Measurements from ENCODE around the gene RBFOX1. TPM values are rescaled to one million over a fixed set of nuclear protein-coding genes. Genes with fewer than 3 reads are reported as not detected.

RBFOX1 gene
- total and polyA plus RNA-seq, 2 donors (not counting 1 experiment from before 2014, with no cell fraction given): not detected

GRCh38 chr16:7373776-7374175, 41.1 kb downstream of the RBFOX1 start:
- Mint-ChIP-seq H3K27ac (no peak overlapping the region), H3K9me3 (ENCODE audit: insufficient read depth) (peaks cover 4% of the 10 kb centered on the region), H3K27me3 (no peaks in the 10 kb centered on the region), H3K4me3 (no peak overlapping the region), H3K4me1 (no peaks in the 10 kb centered on the region)
- no peaks in the 10 kb centered on the region for H3K9me3 ChIP-seq (ENCODE audit: control extremely low read depth in 1 of 3, control insufficient read depth in 2 of 3, insufficient read depth in 1 of 3, low read length in 2 of 3)
- no peak overlapping the region for H3K4me3 ChIP-seq (ENCODE audit: control extremely low read depth in 1 of 5, extremely low read depth in 1 of 5, insufficient read depth in 1 of 5, low read depth in 2 of 5, low read length in 4 of 5)
- intact Hi-C loops (cut with micrococcal nuclease): no loop called here
- no peak overlapping the region for H2AFZ ChIP-seq (ENCODE audit: insufficient read depth, low read depth, low read length, poor library complexity, severe bottlenecking)
- POLR2A ChIA-PET: no interaction called here
- TF ChIP-seq CTCF (IDR thresholded peaks at IDR 0.05) (no peak), EZH2 (IDR thresholded peaks at IDR 0.05; ENCODE audit: borderline replicate concordance, insufficient read depth, low read depth, low read length, poor library complexity, severe bottlenecking) (no peak)
- no peaks in the 10 kb centered on the region for H3K36me3 ChIP-seq (replicated peaks in 1 of 2; ENCODE audit: control extremely low read depth in 1 of 2, control insufficient read depth in 1 of 2, extremely low read depth in 1 of 2, insufficient read depth in 2 of 2, low read length in 1 of 2)
- DNase-seq (no peak), ATAC-seq (ENCODE audit: low read depth) (no peak)
- H4K20me1 ChIP-seq (ENCODE audit: control insufficient read depth, insufficient read depth, low read length, poor library complexity, severe bottlenecking): no peaks in the 10 kb centered on the region
- 73% methylated on average over 3 of the region's 5 CpGs for WGBS (ENCODE audit: insufficient coverage)
- no peaks in the 10 kb centered on the region for H3K4me1 ChIP-seq (ENCODE audit: control insufficient read depth in 2 of 2, insufficient read depth in 2 of 2, low read length in 2 of 2)
- no peak overlapping the region for H3K9ac ChIP-seq (ENCODE audit: low read length)
- H3K27ac ChIP-seq (ENCODE audit: low read length in 2 of 2): no peak overlapping the region
- CTCF ChIA-PET: no interaction called here
- H3K4me2 ChIP-seq (replicated peaks; ENCODE audit: low read depth, low read length, poor library complexity, severe bottlenecking): no peak overlapping the region
- H3K27me3 ChIP-seq (replicated peaks in 1 of 4; ENCODE audit: control extremely low read depth in 1 of 4, control insufficient read depth in 3 of 4, insufficient read depth in 4 of 4, low read length in 3 of 4): no peaks in the 10 kb centered on the region
- H3K79me2 ChIP-seq (ENCODE audit: control insufficient read depth, insufficient read depth, low read length): no peaks in the 10 kb centered on the region

- intact Hi-C loops (cut with micrococcal nuclease): no loop called here
- no peak overlapping the region for H3K4me3 Mint-ChIP-seq
- no peak for DNase-seq
- no peak overlapping the region for H3K9ac ChIP-seq (ENCODE audit: low read length)
- H3K36me3 ChIP-seq (replicated peaks in 1 of 2; ENCODE audit: control extremely low read depth in 1 of 2, control insufficient read depth in 1 of 2, extremely low read depth in 1 of 2, insufficient read depth in 2 of 2, low read length in 1 of 2): no peaks in the 10 kb centered on the region
- no peaks in the 10 kb centered on the region for H4K20me1 ChIP-seq (ENCODE audit: control insufficient read depth, insufficient read depth, low read length, poor library complexity, severe bottlenecking)
- H2AFZ ChIP-seq (ENCODE audit: insufficient read depth, low read depth, low read length, poor library complexity, severe bottlenecking): no peak overlapping the region
- ChIA-PET CTCF (no interaction called here), POLR2A (no interaction called here)
- H3K79me2 ChIP-seq (ENCODE audit: control insufficient read depth, insufficient read depth, low read length): no peaks in the 10 kb centered on the region
- no peak overlapping the region for H3K4me2 ChIP-seq (replicated peaks; ENCODE audit: low read depth, low read length, poor library complexity, severe bottlenecking)
- H3K27ac ChIP-seq (ENCODE audit: low read length in 2 of 2): no peak overlapping the region
- H3K4me1 Mint-ChIP-seq: no peaks in the 10 kb centered on the region
- H3K4me1 ChIP-seq (ENCODE audit: control insufficient read depth in 2 of 2, insufficient read depth in 2 of 2, low read length in 2 of 2): no peaks in the 10 kb centered on the region
- 100% methylated on average over 3 of the region's 9 CpGs for WGBS (ENCODE audit: insufficient coverage)
- H3K9me3 ChIP-seq (ENCODE audit: control extremely low read depth in 1 of 3, control insufficient read depth in 2 of 3, insufficient read depth in 1 of 3, low read length in 2 of 3): no peaks in the 10 kb centered on the region
- no peak overlapping the region for H3K27ac Mint-ChIP-seq
- TF ChIP-seq EZH2 (IDR thresholded peaks at IDR 0.05; ENCODE audit: borderline replicate concordance, insufficient read depth, low read depth, low read length, poor library complexity, severe bottlenecking): no peak
- no peak for TF ChIP-seq CTCF (IDR thresholded peaks at IDR 0.05)
- peaks cover 4% of the 10 kb centered on the region for H3K9me3 Mint-ChIP-seq (ENCODE audit: insufficient read depth)
- ATAC-seq (ENCODE audit: low read depth): no peak
- H3K27me3 Mint-ChIP-seq: no peaks in the 10 kb centered on the region
- H3K4me3 ChIP-seq (ENCODE audit: control extremely low read depth in 1 of 5, extremely low read depth in 1 of 5, insufficient read depth in 1 of 5, low read depth in 2 of 5, low read length in 4 of 5): no peak overlapping the region
- H3K27me3 ChIP-seq (replicated peaks in 1 of 4; ENCODE audit: control extremely low read depth in 1 of 4, control insufficient read depth in 3 of 4, insufficient read depth in 4 of 4, low read length in 3 of 4): no peaks in the 10 kb centered on the region
Observed at GRCh38 chr16:7374614-7375174, 42.0 kb downstream of the RBFOX1 start.
